Gastrocnemius medialis (tissue), 4 donors: ENCODE results near the gene PDLIM3.

Experiments
- POLR2A ChIP-seq, 2 donors: fragments of 450-650 bp; IDR thresholded peaks; one replicate each; pipeline ENCODE4 v1.6.1; 2017; ENCODE audit warnings: antibody characterized with exemption in 2 of 2, mild to moderate bottlenecking in 2 of 2, moderate library complexity in 2 of 2
- TF ChIP-seq, protein P1 (sequence below), 5 experiments: fragments of 450-650 bp in 3 of 5; fragments of 200-600 bp in 2 of 5; sonication (generic) in 2 of 5; IDR thresholded peaks in 4 of 5; conservative IDR thresholded peaks in 1 of 5; 1 replicate in 4 of 5; 2 replicates in 1 of 5; pipeline ENCODE4 v1.5.1; 2016 to 2019; ENCODE audit warnings: antibody characterized with exemption in 5 of 5, mild to moderate bottlenecking in 3 of 5, moderate library complexity in 3 of 5

DNA sequence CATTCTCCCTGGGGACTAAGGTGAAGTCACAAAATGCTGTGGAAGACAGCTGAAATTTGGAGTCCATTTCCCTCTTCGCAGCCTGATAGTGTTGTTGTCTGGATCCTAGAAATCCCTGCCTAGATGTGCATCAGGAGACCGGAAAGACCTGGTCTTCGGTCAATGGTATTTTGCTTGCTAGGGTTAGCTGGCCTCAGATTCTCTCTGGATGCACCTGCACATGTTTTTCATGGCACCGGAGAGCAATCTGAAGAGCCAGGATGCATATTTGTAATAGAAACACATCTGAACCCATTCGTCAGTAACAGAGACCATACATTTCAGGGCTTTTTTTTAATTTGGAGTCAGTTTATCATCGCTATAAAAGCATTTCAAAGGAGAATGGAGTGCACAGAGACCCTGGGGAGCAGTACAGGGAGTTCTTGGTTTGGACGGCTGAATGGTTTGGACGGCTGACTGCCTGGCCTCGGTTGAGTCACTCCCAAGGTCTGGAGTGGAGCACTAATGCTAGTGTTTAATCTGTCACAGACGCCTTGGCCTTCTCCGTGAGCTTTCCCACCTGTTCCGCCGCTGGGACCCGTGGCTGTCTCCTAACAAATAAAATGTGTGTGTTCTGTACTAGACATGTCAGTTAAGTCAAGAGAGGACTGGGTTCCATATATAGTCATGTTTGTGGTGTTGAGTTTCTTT is 7.5 kb upstream of the PDLIM3 start:
- no peak for TF ChIP-seq POLR2A (IDR thresholded peaks at IDR 0.05)
- TF ChIP-seq, protein P1, sequence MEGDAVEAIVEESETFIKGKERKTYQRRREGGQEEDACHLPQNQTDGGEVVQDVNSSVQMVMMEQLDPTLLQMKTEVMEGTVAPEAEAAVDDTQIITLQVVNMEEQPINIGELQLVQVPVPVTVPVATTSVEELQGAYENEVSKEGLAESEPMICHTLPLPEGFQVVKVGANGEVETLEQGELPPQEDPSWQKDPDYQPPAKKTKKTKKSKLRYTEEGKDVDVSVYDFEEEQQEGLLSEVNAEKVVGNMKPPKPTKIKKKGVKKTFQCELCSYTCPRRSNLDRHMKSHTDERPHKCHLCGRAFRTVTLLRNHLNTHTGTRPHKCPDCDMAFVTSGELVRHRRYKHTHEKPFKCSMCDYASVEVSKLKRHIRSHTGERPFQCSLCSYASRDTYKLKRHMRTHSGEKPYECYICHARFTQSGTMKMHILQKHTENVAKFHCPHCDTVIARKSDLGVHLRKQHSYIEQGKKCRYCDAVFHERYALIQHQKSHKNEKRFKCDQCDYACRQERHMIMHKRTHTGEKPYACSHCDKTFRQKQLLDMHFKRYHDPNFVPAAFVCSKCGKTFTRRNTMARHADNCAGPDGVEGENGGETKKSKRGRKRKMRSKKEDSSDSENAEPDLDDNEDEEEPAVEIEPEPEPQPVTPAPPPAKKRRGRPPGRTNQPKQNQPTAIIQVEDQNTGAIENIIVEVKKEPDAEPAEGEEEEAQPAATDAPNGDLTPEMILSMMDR (IDR thresholded peaks at IDR 0.05 in 4 of 5, conservative IDR thresholded peaks at IDR 0.05 in 1 of 5) = no peak
